ENCODE data around the gene PCDHGA1. TPM values are rescaled to one million over a fixed set of nuclear protein-coding genes. Genes with fewer than 3 reads are reported as not detected.

PCDHGA1 gene
- total and polyA plus RNA-seq, 2 donors (not counting 1 experiment from before 2014, with no cell fraction given), result 0.06 to 0.64 TPM

- Histone ChIP-seq H3K79me2 (ENCODE audit: control insufficient read depth, insufficient read depth, low read length) (no peaks in the 10 kb centered on the region), H2AFZ (ENCODE audit: insufficient read depth, low read depth, low read length, poor library complexity, severe bottlenecking) (no peak overlapping the region), H3K27ac (ENCODE audit: low read length in 2 of 2) (no peak overlapping the region), H4K20me1 (ENCODE audit: control insufficient read depth, insufficient read depth, low read length, poor library complexity, severe bottlenecking) (no peaks in the 10 kb centered on the region), H3K9me3 (ENCODE audit: control extremely low read depth in 1 of 3, control insufficient read depth in 2 of 3, insufficient read depth in 1 of 3, low read length in 2 of 3) (peaks cover 2 to 60% (median 49%) of the 10 kb centered on the region in 3 donors), H3K9ac (ENCODE audit: low read length) (no peak overlapping the region), H3K4me3 (ENCODE audit: control extremely low read depth in 1 of 5, extremely low read depth in 1 of 5, insufficient read depth in 1 of 5, low read depth in 2 of 5, low read length in 4 of 5) (no peak overlapping the region), H3K36me3 (replicated peaks in 1 of 2; ENCODE audit: control extremely low read depth in 1 of 2, control insufficient read depth in 1 of 2, extremely low read depth in 1 of 2, insufficient read depth in 2 of 2, low read length in 1 of 2) (no peaks in the 10 kb centered on the region), H3K4me2 (replicated peaks; ENCODE audit: low read depth, low read length, poor library complexity, severe bottlenecking) (no peak overlapping the region), H3K27me3 (replicated peaks in 1 of 4; ENCODE audit: control extremely low read depth in 1 of 4, control insufficient read depth in 3 of 4, insufficient read depth in 4 of 4, low read length in 3 of 4) (peaks cover 2 to 72% (median 60%) of the 10 kb centered on the region in 4 experiments), H3K4me1 (ENCODE audit: control insufficient read depth in 2 of 2, insufficient read depth in 2 of 2, low read length in 2 of 2) (peaks cover 10 to 12% of the 10 kb centered on the region in 2 donors)
- peaks cover 14% of the 10 kb centered on the region for H3K4me1 Mint-ChIP-seq
- no peak for ATAC-seq (ENCODE audit: low read depth)
- no peak overlapping the region for H3K4me3 Mint-ChIP-seq
- DNase-seq, result no peak
- CTCF ChIA-PET, result interaction anchor here (2.6 to 3.4 kb wide), 3 partner anchors 8 to 136 kb away, joined by 23 to 32 read pairs (median 26); partner anchors contain the start of gene PCDHGA12
- 34% methylated on average over 42 of the region's 42 CpGs for WGBS (ENCODE audit: insufficient coverage)
- peaks cover 59% of the 10 kb centered on the region for H3K27me3 Mint-ChIP-seq
- H3K9me3 Mint-ChIP-seq (ENCODE audit: insufficient read depth), result peaks cover 7% of the 10 kb centered on the region
- POLR2A ChIA-PET, result interaction anchor here (0.6 kb wide), 1 partner anchor 87 kb away, joined by 3 read pairs; no protein-coding TSS in a partner anchor
- intact Hi-C loops (cut with micrococcal nuclease), result no loop called here
- no peak for TF ChIP-seq EZH2 (IDR thresholded peaks at IDR 0.05; ENCODE audit: borderline replicate concordance, insufficient read depth, low read depth, low read length, poor library complexity, severe bottlenecking)
- no peak overlapping the region for H3K27ac Mint-ChIP-seq
These were observed 92.5 kb downstream of the PCDHGA1 start for GRCh38 chr5:141422742-141423291.

- no peak overlapping the region for H3K27ac Mint-ChIP-seq
These were observed 97.6 kb downstream of the PCDHGA1 start for GRCh38 chr5:141427783-141428426.

More at GRCh38 chr5:141427783-141428426, 97.6 kb downstream of the PCDHGA1 start:
- H3K79me2 ChIP-seq (ENCODE audit: control insufficient read depth, insufficient read depth, low read length), result no peaks in the 10 kb centered on the region
- peaks cover 0 to 55% (median 41%) of the 10 kb centered on the region in 4 experiments for H3K27me3 ChIP-seq (replicated peaks in 1 of 4; ENCODE audit: control extremely low read depth in 1 of 4, control insufficient read depth in 3 of 4, insufficient read depth in 4 of 4, low read length in 3 of 4)
- peaks cover 7% of the 10 kb centered on the region for H3K4me1 Mint-ChIP-seq
- no peak overlapping the region for H3K9ac ChIP-seq (ENCODE audit: low read length)
- no peaks in the 10 kb centered on the region for H4K20me1 ChIP-seq (ENCODE audit: control insufficient read depth, insufficient read depth, low read length, poor library complexity, severe bottlenecking)
- DNase-seq (no peak), ATAC-seq (ENCODE audit: low read depth) (no peak)
- no peaks in the 10 kb centered on the region for H3K36me3 ChIP-seq (replicated peaks in 1 of 2; ENCODE audit: control extremely low read depth in 1 of 2, control insufficient read depth in 1 of 2, extremely low read depth in 1 of 2, insufficient read depth in 2 of 2, low read length in 1 of 2)
- CTCF ChIA-PET, result interaction anchor here (0.7 to 4.4 kb wide), 7 partner anchors 15 to 140 kb away, joined by 3 to 68 read pairs (median 3); partner anchors contain the start of genes PCDHGA10 and PCDHGB3
- peaks cover 15 to 17% of the 10 kb centered on the region in 2 donors for H3K4me1 ChIP-seq (ENCODE audit: control insufficient read depth in 2 of 2, insufficient read depth in 2 of 2, low read length in 2 of 2)
- peaks cover 4% of the 10 kb centered on the region for H3K9me3 Mint-ChIP-seq (ENCODE audit: insufficient read depth)
- H3K27ac ChIP-seq (ENCODE audit: low read length in 2 of 2), result no peak overlapping the region
- no peak for TF ChIP-seq EZH2 (IDR thresholded peaks at IDR 0.05; ENCODE audit: borderline replicate concordance, insufficient read depth, low read depth, low read length, poor library complexity, severe bottlenecking)
- TF ChIP-seq CTCF (IDR thresholded peaks at IDR 0.05), result no peak
- H3K9me3 ChIP-seq (ENCODE audit: control extremely low read depth in 1 of 3, control insufficient read depth in 2 of 3, insufficient read depth in 1 of 3, low read length in 2 of 3), result peaks cover 0 to 54% (median 27%) of the 10 kb centered on the region in 3 donors
- H3K27me3 Mint-ChIP-seq, result peaks cover 49% of the 10 kb centered on the region
- H3K4me3 ChIP-seq (ENCODE audit: control extremely low read depth in 1 of 5, extremely low read depth in 1 of 5, insufficient read depth in 1 of 5, low read depth in 2 of 5, low read length in 4 of 5), result no peak overlapping the region
- WGBS (ENCODE audit: insufficient coverage), result 64% methylated on average over 53 of the region's 53 CpGs
- H2AFZ ChIP-seq (ENCODE audit: insufficient read depth, low read depth, low read length, poor library complexity, severe bottlenecking), result no peak overlapping the region
- H3K4me3 Mint-ChIP-seq, result no peak overlapping the region
- POLR2A ChIA-PET, result no interaction called here
- intact Hi-C loops (cut with micrococcal nuclease), result no loop called here
- no peak overlapping the region for H3K4me2 ChIP-seq (replicated peaks; ENCODE audit: low read depth, low read length, poor library complexity, severe bottlenecking)
